GM06990 (cell line): ENCODE results near the gene ZNF839.
A peak's percentile ranks its signal among the peaks of the same experiment; 100 is the strongest.

Source experiments
- DNase-seq: peaks from one replicate; pipeline ENCODE4 v3.0.0-alpha.2; 2011; ENCODE audit not compliant: insufficient read length; ENCODE audit errors: extremely low read depth
- H3K27me3 ChIP-seq: replicated peaks from 2 replicates; pipeline ENCODE4 v1.6.0; 2011; ENCODE audit warnings: low read length; ENCODE audit not compliant: control insufficient read depth, insufficient read depth
- H3K36me3 ChIP-seq: 2 replicates; pipeline ENCODE4 v1.5.1; 2011; ENCODE audit warnings: low read length; ENCODE audit not compliant: control insufficient read depth, insufficient read depth
- H3K4me3 ChIP-seq: replicated peaks from 2 replicates; pipeline ENCODE4 v1.5.1; 2011; ENCODE audit warnings: low read depth, mild to moderate bottlenecking, control low read depth, low read length
- CTCF ChIP-seq: IDR thresholded peaks from 2 replicates; pipeline ENCODE4 v1.5.1; 2011; ENCODE audit warnings: low read length, control low read depth, mild to moderate bottlenecking, inconsistent platforms; ENCODE audit not compliant: insufficient read depth, poor library complexity, severe bottlenecking

ZNF839 gene

GRCh38 chr14:102303664-102304063, 15.9 kb upstream of the ZNF839 start:
- DNase-seq = no peak
- Histone ChIP-seq H3K27me3 (no peaks in the 10 kb centered on the region), H3K4me3 (no peak overlapping the region), H3K36me3 (no peaks in the 10 kb centered on the region)
- TF ChIP-seq CTCF = no peak

GRCh38 chr14:102304611-102305506, 14.7 kb upstream of the ZNF839 start, which contains the start of gene MOK:
TSS of gene MOK (minus strand) at chr14:102305164. CDS start at chr14:102304968, 196 bp downstream.
- peak within 1 kb of the TSS; percentile 81 for H3K4me3 ChIP-seq
- peak; percentile 98 for DNase-seq
- no peaks in the 10 kb centered on the region for H3K27me3 ChIP-seq
- TF ChIP-seq CTCF = no peak
- H3K36me3 ChIP-seq = no peaks in the 10 kb centered on the region

- DNase-seq = peak; percentile 83
- peak overlapping the region; percentile 63 for H3K4me3 ChIP-seq
- peak; percentile 96 for TF ChIP-seq CTCF
- no peaks in the 10 kb centered on the region for H3K36me3 ChIP-seq
- no peaks in the 10 kb centered on the region for H3K27me3 ChIP-seq
These were observed 5.1 kb upstream of the ZNF839 start for GRCh38 chr14:102314242-102315011.

- DNase-seq = no peak
- TF ChIP-seq CTCF = no peak
- H3K4me3 ChIP-seq = no peak overlapping the region
- no peaks in the 10 kb centered on the region for H3K27me3 ChIP-seq
- H3K36me3 ChIP-seq = no peaks in the 10 kb centered on the region
These were observed 4.4 kb upstream of the ZNF839 start for GRCh38 chr14:102315121-102315520.

- TF ChIP-seq CTCF = no peak
- peak; percentile 30 for DNase-seq
These were observed 3.2 kb upstream of the ZNF839 start for GRCh38 chr14:102316338-102316742.

More at GRCh38 chr14:102316338-102316742, 3.2 kb upstream of the ZNF839 start:
- no peaks in the 10 kb centered on the region for H3K36me3 ChIP-seq
- peak overlapping the region; percentile 65 for H3K4me3 ChIP-seq
- no peaks in the 10 kb centered on the region for H3K27me3 ChIP-seq
